BLaER1 treated with 17β-estradiol and CSF1 and Interleukin-3, amounts not matched to agents 10 nM and 100 nM (cell line): ENCODE data around the gene PEPD.
"Not testable (repeated sequence)": the region's sequence is repeated elsewhere in the genome, so short reads cannot be mapped to it uniquely, and the experiment has no call there.

Experiments
- H3K27ac ChIP-seq, 11 experiments: shearing (Covaris generic); formaldehyde crosslinking; 2 replicates each; pipeline ENCODE4 v1.8.1; 2022
- H3K27me3 ChIP-seq, 11 experiments: shearing (Covaris generic); formaldehyde crosslinking; 2 replicates each; pipeline ENCODE4 v1.8.1; 2022
- H3K36me3 ChIP-seq, 11 experiments: shearing (Covaris generic); formaldehyde crosslinking; 2 replicates each; pipeline ENCODE4 v1.8.1; 2022
- H3K4me1 ChIP-seq, 10 experiments: shearing (Covaris generic); formaldehyde crosslinking; 2 replicates each; pipeline ENCODE4 v1.8.1; 2022
- H3K4me2 ChIP-seq, 11 experiments: shearing (Covaris generic); formaldehyde crosslinking; 2 replicates each; pipeline ENCODE4 v1.8.1; 2022
- H3K4me3 ChIP-seq, 10 experiments: shearing (Covaris generic); formaldehyde crosslinking; 2 replicates each; pipeline ENCODE4 v1.8.1; 2022
- H3K9ac ChIP-seq, 11 experiments: shearing (Covaris generic); formaldehyde crosslinking; 2 replicates each; pipeline ENCODE4 v1.8.1; 2022
- H3K9me3 ChIP-seq, 11 experiments: shearing (Covaris generic); formaldehyde crosslinking; replicated peaks in 1 of 11; 2 replicates each; pipeline ENCODE4 v1.8.1; 2022
- H4K20me1 ChIP-seq, 11 experiments: shearing (Covaris generic); formaldehyde crosslinking; 2 replicates each; pipeline ENCODE4 v1.8.1; 2022
- Cebpa-rat ChIP-seq, 11 experiments: shearing (Covaris generic); IDR thresholded peaks; 2 replicates each; pipeline ENCODE4 v1.8.1; 2022

Gene PEPD

GRCh38 chr19:33558151-33558550, 36.6 kb upstream of the PEPD start:
- peaks cover 0 to 13% (median 0%) of the 10 kb centered on the region in 10 experiments; a peak in 3 of 20 replicates for H3K4me1 ChIP-seq
- H4K20me1 ChIP-seq = no peaks in the 10 kb centered on the region; a peak in 1 of 22 replicates
- no peak overlapping the region for H3K4me2 ChIP-seq
- H3K4me3 ChIP-seq = no peak overlapping the region
- no peaks in the 10 kb centered on the region for H3K36me3 ChIP-seq
- H3K27me3 ChIP-seq = no peaks in the 10 kb centered on the region
- TF ChIP-seq Cebpa-rat (IDR thresholded peaks at IDR 0.05) = no peak
- no peak overlapping the region for H3K9ac ChIP-seq
- no peaks in the 10 kb centered on the region for H3K9me3 ChIP-seq
- no peak overlapping the region for H3K27ac ChIP-seq

DNA sequence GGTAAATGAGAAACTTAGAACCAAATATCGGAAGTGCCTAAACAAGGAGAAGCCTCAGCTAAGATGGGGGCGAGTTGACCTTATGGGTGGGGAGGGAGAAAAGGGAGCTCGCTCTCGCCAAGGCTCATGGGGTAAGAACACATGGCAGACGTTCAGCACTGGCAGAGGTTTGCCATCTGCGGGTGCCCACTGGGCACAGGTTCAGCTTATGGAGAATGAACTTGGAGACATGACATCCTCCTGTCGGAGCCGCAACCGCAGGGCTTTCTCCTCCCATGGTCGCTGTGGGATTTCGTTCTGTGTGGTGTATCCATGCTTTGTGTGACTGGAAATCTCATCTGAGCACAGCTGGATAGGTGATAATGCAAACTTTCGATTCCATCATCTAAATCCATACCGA, 36.1 kb upstream of the PEPD start:
- Histone ChIP-seq H3K4me1 (peaks cover 0 to 13% (median 0%) of the 10 kb centered on the region in 10 experiments; a peak in 3 of 20 replicates), H4K20me1 (no peaks in the 10 kb centered on the region; a peak in 1 of 22 replicates), H3K9ac (no peak overlapping the region), H3K36me3 (no peaks in the 10 kb centered on the region), H3K27me3 (no peaks in the 10 kb centered on the region), H3K9me3 (no peaks in the 10 kb centered on the region), H3K27ac (no peak overlapping the region), H3K4me3 (no peak overlapping the region), H3K4me2 (no peak overlapping the region)
- no peak for TF ChIP-seq Cebpa-rat (IDR thresholded peaks at IDR 0.05)

DNA sequence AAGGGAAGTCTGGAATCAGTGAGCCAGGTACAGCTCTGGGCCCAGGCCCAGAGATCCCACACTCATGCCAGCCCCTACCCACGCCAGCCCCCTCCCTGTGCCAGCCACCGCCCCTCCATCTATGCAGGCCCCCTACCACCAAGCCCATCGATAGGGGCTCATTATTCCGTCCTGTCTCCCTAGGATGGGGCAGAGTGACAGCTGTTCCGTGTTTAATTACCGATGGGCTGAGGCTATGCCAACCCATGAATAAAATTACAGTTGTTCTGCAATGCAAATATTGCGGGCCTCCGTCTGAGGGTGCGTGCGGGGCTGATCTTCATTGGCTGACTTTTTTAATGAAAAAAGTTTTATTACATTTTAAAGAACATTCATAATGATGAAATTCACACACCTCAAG, 35.6 kb upstream of the PEPD start:
- H4K20me1 ChIP-seq = no peaks in the 10 kb centered on the region; a peak in 1 of 22 replicates

DNA sequence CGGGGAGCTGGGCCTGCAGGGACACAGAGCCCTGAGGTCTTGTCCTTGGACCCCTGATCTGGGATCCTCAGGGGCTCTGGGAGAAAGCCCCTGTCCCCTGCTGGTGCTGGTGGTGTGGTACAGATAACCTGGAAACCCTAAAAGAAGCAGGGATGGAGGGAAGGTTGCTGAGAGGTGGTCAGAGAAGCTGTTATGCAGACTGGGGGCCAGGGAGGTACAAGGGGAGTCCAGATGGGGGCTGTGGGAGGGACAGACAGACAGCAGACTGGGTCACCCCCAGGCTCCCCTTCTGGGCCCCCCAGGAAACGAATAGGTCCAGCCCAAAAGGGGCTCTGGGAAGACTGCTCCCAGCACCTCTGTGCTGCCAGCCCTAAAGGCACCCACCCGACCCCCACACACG, 34.7 kb upstream of the PEPD start:
- Histone ChIP-seq H3K36me3 (no peaks in the 10 kb centered on the region), H3K9me3 (no peaks in the 10 kb centered on the region), H4K20me1 (no peaks in the 10 kb centered on the region; a peak in 1 of 22 replicates), H3K9ac (no peak overlapping the region), H3K27me3 (no peaks in the 10 kb centered on the region), H3K4me1 (peaks cover 0 to 13% (median 0%) of the 10 kb centered on the region in 10 experiments; a peak in 3 of 20 replicates), H3K4me2 (peak overlapping the region in 3 of 11 experiments; percentile 10 to 29 (median 14); a peak in 3 of 22 replicates), H3K4me3 (no peak overlapping the region), H3K27ac (no peak overlapping the region)
- no peak for TF ChIP-seq Cebpa-rat (IDR thresholded peaks at IDR 0.05)

More for the DNA sequence above, 35.6 kb upstream of the PEPD start:
- no peaks in the 10 kb centered on the region for H3K36me3 ChIP-seq
- no peak overlapping the region for H3K4me2 ChIP-seq
- H3K4me3 ChIP-seq = no peak overlapping the region
- no peaks in the 10 kb centered on the region for H3K27me3 ChIP-seq
- H3K9ac ChIP-seq = no peak overlapping the region
- no peak for TF ChIP-seq Cebpa-rat (IDR thresholded peaks at IDR 0.05)
- H3K27ac ChIP-seq = no peak overlapping the region
- H3K4me1 ChIP-seq = peaks cover 0 to 13% (median 0%) of the 10 kb centered on the region in 10 experiments; a peak in 3 of 20 replicates
- H3K9me3 ChIP-seq = no peaks in the 10 kb centered on the region

- not testable (repeated sequence) for H3K9ac ChIP-seq, H3K9me3 ChIP-seq, H3K36me3 ChIP-seq, H3K27ac ChIP-seq, H3K4me3 ChIP-seq, H3K27me3 ChIP-seq, H4K20me1 ChIP-seq
- Histone ChIP-seq H3K4me2 (peak overlapping the region in 3 of 11 experiments; percentile 10 to 29 (median 14); a peak in 4 of 22 replicates), H3K4me1 (peaks cover 0 to 13% (median 0%) of the 10 kb centered on the region in 10 experiments; a peak in 3 of 20 replicates)
Observed at GRCh38 chr19:33555726-33556125, 34.1 kb upstream of the PEPD start.

GRCh38 chr19:33554821-33555220, 33.2 kb upstream of the PEPD start:
- TF ChIP-seq Cebpa-rat (IDR thresholded peaks at IDR 0.05) = no peak
- Histone ChIP-seq H3K27ac (no peak overlapping the region), H3K4me3 (no peak overlapping the region)

GRCh38 chr19:33554391-33554790, 32.8 kb upstream of the PEPD start:
- Histone ChIP-seq H3K4me2 (no peak overlapping the region), H3K9ac (no peak overlapping the region), H3K36me3 (no peaks in the 10 kb centered on the region), H4K20me1 (no peaks in the 10 kb centered on the region; a peak in 1 of 22 replicates), H3K4me1 (peaks cover 0 to 13% (median 0%) of the 10 kb centered on the region in 10 experiments; a peak in 3 of 20 replicates), H3K4me3 (no peak overlapping the region), H3K27ac (no peak overlapping the region), H3K27me3 (no peaks in the 10 kb centered on the region), H3K9me3 (no peaks in the 10 kb centered on the region)
- no peak for TF ChIP-seq Cebpa-rat (IDR thresholded peaks at IDR 0.05)

More at GRCh38 chr19:33554821-33555220, 33.2 kb upstream of the PEPD start:
- no peaks in the 10 kb centered on the region; a peak in 1 of 22 replicates for H4K20me1 ChIP-seq
- no peaks in the 10 kb centered on the region for H3K9me3 ChIP-seq
- no peak overlapping the region for H3K9ac ChIP-seq
- H3K4me2 ChIP-seq = no peak overlapping the region
- no peaks in the 10 kb centered on the region for H3K36me3 ChIP-seq
- peaks cover 0 to 13% (median 0%) of the 10 kb centered on the region in 10 experiments; a peak in 3 of 20 replicates for H3K4me1 ChIP-seq
- no peaks in the 10 kb centered on the region for H3K27me3 ChIP-seq

GRCh38 chr19:33553530-33554310, 32.1 kb upstream of the PEPD start:
- no peak overlapping the region for H3K4me2 ChIP-seq
- H3K9ac ChIP-seq = no peak overlapping the region
- H3K27me3 ChIP-seq = no peaks in the 10 kb centered on the region
- H3K27ac ChIP-seq = no peak overlapping the region
- H3K4me1 ChIP-seq = peaks cover 0 to 13% (median 0%) of the 10 kb centered on the region in 10 experiments; a peak in 3 of 20 replicates
- H3K4me3 ChIP-seq = no peak overlapping the region
- H4K20me1 ChIP-seq = no peaks in the 10 kb centered on the region; a peak in 1 of 22 replicates
- no peaks in the 10 kb centered on the region for H3K36me3 ChIP-seq
- H3K9me3 ChIP-seq = no peaks in the 10 kb centered on the region
- TF ChIP-seq Cebpa-rat (IDR thresholded peaks at IDR 0.05) = no peak

DNA sequence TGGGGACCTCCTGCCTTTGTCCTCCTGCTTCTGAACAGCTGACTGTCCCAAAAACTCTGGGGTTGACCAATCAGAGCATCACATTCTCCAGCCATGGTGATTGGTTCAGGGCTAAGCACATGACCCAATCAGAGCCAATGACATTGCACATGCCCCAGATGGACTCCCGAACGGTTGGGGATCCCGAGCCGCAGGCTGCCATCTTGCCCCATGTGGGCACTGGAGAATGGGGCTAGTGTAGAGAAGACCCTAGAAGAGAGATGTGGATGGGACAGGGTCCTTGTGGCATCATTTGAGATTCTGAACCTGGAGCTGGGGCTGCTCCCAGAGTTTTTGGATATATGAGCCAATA, 31.3 kb upstream of the PEPD start:
- H3K9ac ChIP-seq = no peak overlapping the region
- no peaks in the 10 kb centered on the region; a peak in 1 of 22 replicates for H4K20me1 ChIP-seq
- H3K36me3 ChIP-seq = no peaks in the 10 kb centered on the region
- H3K27ac ChIP-seq = no peak overlapping the region
- no peak overlapping the region for H3K4me2 ChIP-seq
- peaks cover 0 to 13% (median 0%) of the 10 kb centered on the region in 10 experiments; a peak in 3 of 20 replicates for H3K4me1 ChIP-seq
- H3K27me3 ChIP-seq = no peaks in the 10 kb centered on the region
- H3K9me3 ChIP-seq = no peaks in the 10 kb centered on the region
- no peak overlapping the region for H3K4me3 ChIP-seq
- TF ChIP-seq Cebpa-rat (IDR thresholded peaks at IDR 0.05) = no peak
